Measurements from ENCODE around the gene MRAP2. TPM values are rescaled to one million over a fixed set of nuclear protein-coding genes. Genes with fewer than 3 reads are reported as not detected.
"Not testable (repeated sequence)": the region's sequence is repeated elsewhere in the genome, so short reads cannot be mapped to it uniquely, and the experiment has no call there.

MRAP2 gene
- polyA plus RNA-seq, 1 donor (not counting 4 experiments of a cell fraction or from before 2014, with no cell fraction given): 3.0 TPM

DNA sequence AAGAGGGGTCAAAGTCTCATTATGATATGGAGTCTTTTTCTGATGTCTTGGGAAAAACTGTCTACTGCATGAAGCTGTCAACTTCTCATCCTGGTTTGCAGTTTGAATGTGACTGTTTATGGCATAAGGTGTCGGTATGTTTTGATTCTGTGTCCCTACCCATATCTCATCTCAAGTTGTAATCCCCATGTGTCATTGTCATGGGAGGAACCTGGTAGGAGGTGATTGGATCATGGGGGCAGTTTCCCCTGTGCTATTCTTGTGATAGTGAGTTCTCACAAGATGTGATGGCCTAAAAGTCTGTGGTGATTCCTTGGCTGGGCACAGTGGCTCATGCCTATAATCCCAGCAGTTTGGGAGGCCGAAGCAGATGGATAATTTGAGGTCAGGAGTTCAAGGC, 47.6 kb downstream of the MRAP2 start:
- Histone ChIP-seq H4K20me1 (ENCODE audit: control insufficient read depth, extremely low read depth, insufficient read depth, low read length) (no peaks in the 10 kb centered on the region), H3K4me1 (ENCODE audit: control insufficient read depth, extremely low read depth, insufficient read depth, low read length) (peaks cover 4% of the 10 kb centered on the region), H3K4me2 (ENCODE audit: control insufficient read depth, extremely low read depth, insufficient read depth, low read depth, low read length) (no peak overlapping the region), H3K9me3 (ENCODE audit: control insufficient read depth, low read depth, low read length) (no peaks in the 10 kb centered on the region), H3K4me3 (ENCODE audit: control insufficient read depth in 2 of 3, extremely low read depth in 1 of 3, insufficient read depth in 2 of 3, low read depth in 1 of 3, low read length in 3 of 3) (no peak overlapping the region), H3K79me2 (ENCODE audit: control insufficient read depth, insufficient read depth, low read length) (no peaks in the 10 kb centered on the region), H2AFZ (ENCODE audit: control insufficient read depth, low read length) (no peak overlapping the region), H3K9me1 (ENCODE audit: control insufficient read depth, extremely low read depth, insufficient read depth, low read length) (no peaks in the 10 kb centered on the region), H3K9ac (ENCODE audit: control insufficient read depth, extremely low read depth, insufficient read depth, low read length) (no peak overlapping the region), H3K27ac (ENCODE audit: control insufficient read depth, insufficient read depth, low read length) (no peak overlapping the region), H3K27me3 (ENCODE audit: control insufficient read depth, extremely low read depth, insufficient read depth, low read length) (no peaks in the 10 kb centered on the region), H3K36me3 (ENCODE audit: control insufficient read depth in 2 of 2, extremely low read depth in 1 of 2, insufficient read depth in 2 of 2, low read length in 2 of 2) (no peaks in the 10 kb centered on the region)
- peak; percentile 43 for FAIRE-seq
- no peak for DNase-seq (ENCODE audit: low read depth, low spot score)
- dilution Hi-C loops (cut with MboI; ENCODE audit: extremely low pct_ligation_motif_present, low sequenced_read_pairs): no loop called here
- TF ChIP-seq EZH2 (IDR thresholded peaks at IDR 0.05; ENCODE audit: low read length): no peak
- TF ChIP-seq, protein P1, sequence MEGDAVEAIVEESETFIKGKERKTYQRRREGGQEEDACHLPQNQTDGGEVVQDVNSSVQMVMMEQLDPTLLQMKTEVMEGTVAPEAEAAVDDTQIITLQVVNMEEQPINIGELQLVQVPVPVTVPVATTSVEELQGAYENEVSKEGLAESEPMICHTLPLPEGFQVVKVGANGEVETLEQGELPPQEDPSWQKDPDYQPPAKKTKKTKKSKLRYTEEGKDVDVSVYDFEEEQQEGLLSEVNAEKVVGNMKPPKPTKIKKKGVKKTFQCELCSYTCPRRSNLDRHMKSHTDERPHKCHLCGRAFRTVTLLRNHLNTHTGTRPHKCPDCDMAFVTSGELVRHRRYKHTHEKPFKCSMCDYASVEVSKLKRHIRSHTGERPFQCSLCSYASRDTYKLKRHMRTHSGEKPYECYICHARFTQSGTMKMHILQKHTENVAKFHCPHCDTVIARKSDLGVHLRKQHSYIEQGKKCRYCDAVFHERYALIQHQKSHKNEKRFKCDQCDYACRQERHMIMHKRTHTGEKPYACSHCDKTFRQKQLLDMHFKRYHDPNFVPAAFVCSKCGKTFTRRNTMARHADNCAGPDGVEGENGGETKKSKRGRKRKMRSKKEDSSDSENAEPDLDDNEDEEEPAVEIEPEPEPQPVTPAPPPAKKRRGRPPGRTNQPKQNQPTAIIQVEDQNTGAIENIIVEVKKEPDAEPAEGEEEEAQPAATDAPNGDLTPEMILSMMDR (optimal IDR thresholded peaks at IDR 0.05 in 1 of 3, IDR thresholded peaks at IDR 0.05 in 1 of 3, conservative IDR thresholded peaks at IDR 0.05 in 1 of 3; ENCODE audit: extremely low read depth in 1 of 3, insufficient read depth in 2 of 3, low read length in 3 of 3): no peak

DNA sequence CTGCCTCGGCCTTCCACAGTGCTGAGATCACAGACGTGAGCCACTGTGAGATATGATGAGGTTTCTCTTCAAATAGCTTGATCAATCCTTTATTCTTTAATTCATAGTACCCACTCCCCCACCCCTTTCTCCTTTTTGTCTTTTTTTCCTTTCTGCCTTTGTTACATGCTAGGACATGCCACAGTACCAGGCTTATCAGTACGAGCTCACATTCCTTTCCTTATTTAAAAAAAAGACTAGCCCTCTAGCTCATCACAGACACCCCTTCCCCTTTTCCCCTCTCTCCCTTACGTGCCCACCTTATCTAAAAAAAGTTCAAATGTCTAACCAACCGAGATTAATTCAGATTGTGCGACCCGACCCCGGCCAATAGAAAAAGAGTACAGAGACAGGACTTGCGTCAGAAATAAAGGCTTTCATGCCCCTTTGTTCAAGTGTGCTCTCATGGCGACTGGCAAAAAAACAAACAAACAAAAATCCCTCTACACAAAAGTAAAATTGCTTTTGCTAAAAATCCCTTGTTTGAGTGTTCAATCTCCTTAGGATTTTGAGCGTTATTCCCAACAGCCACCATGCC, 49.2 kb downstream of the MRAP2 start:
- H3K79me2 ChIP-seq (ENCODE audit: control insufficient read depth, insufficient read depth, low read length): no peaks in the 10 kb centered on the region
- no peaks in the 10 kb centered on the region for H3K9me3 ChIP-seq (ENCODE audit: control insufficient read depth, low read depth, low read length)
- dilution Hi-C loops (cut with MboI; ENCODE audit: extremely low pct_ligation_motif_present, low sequenced_read_pairs): no loop called here
- FAIRE-seq (no peak), DNase-seq (ENCODE audit: low read depth, low spot score) (no peak)
- H3K36me3 ChIP-seq (ENCODE audit: control insufficient read depth in 2 of 2, extremely low read depth in 1 of 2, insufficient read depth in 2 of 2, low read length in 2 of 2): no peaks in the 10 kb centered on the region
- peak overlapping the region; percentile 28 for H2AFZ ChIP-seq (ENCODE audit: control insufficient read depth, low read length)
- H3K27me3 ChIP-seq (ENCODE audit: control insufficient read depth, extremely low read depth, insufficient read depth, low read length): no peaks in the 10 kb centered on the region
- H3K9me1 ChIP-seq (ENCODE audit: control insufficient read depth, extremely low read depth, insufficient read depth, low read length): no peaks in the 10 kb centered on the region
- peak overlapping the region; percentile 13 for H3K4me2 ChIP-seq (ENCODE audit: control insufficient read depth, extremely low read depth, insufficient read depth, low read depth, low read length)
- H3K4me3 ChIP-seq (ENCODE audit: control insufficient read depth in 2 of 3, extremely low read depth in 1 of 3, insufficient read depth in 2 of 3, low read depth in 1 of 3, low read length in 3 of 3): no peak overlapping the region
- H3K4me1 ChIP-seq (ENCODE audit: control insufficient read depth, extremely low read depth, insufficient read depth, low read length): peaks cover 4% of the 10 kb centered on the region
- no peak overlapping the region for H3K9ac ChIP-seq (ENCODE audit: control insufficient read depth, extremely low read depth, insufficient read depth, low read length)
- TF ChIP-seq, protein P1 (optimal IDR thresholded peaks at IDR 0.05 in 1 of 3, IDR thresholded peaks at IDR 0.05 in 1 of 3, conservative IDR thresholded peaks at IDR 0.05 in 1 of 3; ENCODE audit: extremely low read depth in 1 of 3, insufficient read depth in 2 of 3, low read length in 3 of 3): no peak
- no peak for TF ChIP-seq EZH2 (IDR thresholded peaks at IDR 0.05; ENCODE audit: low read length)
- no peak overlapping the region for H3K27ac ChIP-seq (ENCODE audit: control insufficient read depth, insufficient read depth, low read length)
- no peaks in the 10 kb centered on the region for H4K20me1 ChIP-seq (ENCODE audit: control insufficient read depth, extremely low read depth, insufficient read depth, low read length)

DNA sequence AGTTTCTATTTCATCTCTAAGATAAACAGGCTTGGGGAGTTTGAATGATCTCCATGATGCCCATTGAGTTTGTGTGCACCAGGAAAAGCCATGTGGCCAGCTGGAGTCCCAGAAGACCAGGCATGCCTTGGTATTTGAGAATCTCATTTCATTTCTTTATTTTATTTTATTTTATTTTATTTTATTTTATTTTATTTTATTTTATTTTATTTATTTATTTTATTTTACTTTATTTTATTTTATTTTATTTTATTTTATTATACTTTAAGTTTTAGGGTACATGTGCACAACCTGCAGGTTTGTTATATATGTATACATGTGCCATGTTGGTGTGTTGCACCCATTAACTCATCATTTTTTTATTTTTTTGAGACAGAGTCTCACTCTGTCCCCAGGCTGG, 51.1 kb downstream of the MRAP2 start:
- H3K9ac ChIP-seq (ENCODE audit: control insufficient read depth, extremely low read depth, insufficient read depth, low read length); H4K20me1 ChIP-seq (ENCODE audit: control insufficient read depth, extremely low read depth, insufficient read depth, low read length); H3K79me2 ChIP-seq (ENCODE audit: control insufficient read depth, insufficient read depth, low read length); H3K9me3 ChIP-seq (ENCODE audit: control insufficient read depth, low read depth, low read length); H3K4me2 ChIP-seq (ENCODE audit: control insufficient read depth, extremely low read depth, insufficient read depth, low read depth, low read length); DNase-seq (ENCODE audit: low read depth, low spot score); H3K36me3 ChIP-seq (ENCODE audit: control insufficient read depth in 2 of 2, extremely low read depth in 1 of 2, insufficient read depth in 2 of 2, low read length in 2 of 2); dilution Hi-C loops (cut with MboI; ENCODE audit: extremely low pct_ligation_motif_present, low sequenced_read_pairs); H3K9me1 ChIP-seq (ENCODE audit: control insufficient read depth, extremely low read depth, insufficient read depth, low read length); H3K4me3 ChIP-seq (ENCODE audit: control insufficient read depth in 2 of 3, extremely low read depth in 1 of 3, insufficient read depth in 2 of 3, low read depth in 1 of 3, low read length in 3 of 3); H3K27ac ChIP-seq (ENCODE audit: control insufficient read depth, insufficient read depth, low read length); H2AFZ ChIP-seq (ENCODE audit: control insufficient read depth, low read length); H3K27me3 ChIP-seq (ENCODE audit: control insufficient read depth, extremely low read depth, insufficient read depth, low read length); FAIRE-seq; H3K4me1 ChIP-seq (ENCODE audit: control insufficient read depth, extremely low read depth, insufficient read depth, low read length): not testable (repeated sequence)
